GM12878 (cell line): ENCODE measurements around the gene STX1A. TPM values are rescaled to one million over a fixed set of nuclear protein-coding genes. Genes with fewer than 3 reads are reported as not detected.

Experiments used
- ATAC-seq: fragments of 200-7000 bp; cut with Tn5 transposase; 3 replicates; pipeline ENCODE4 v1.9.1; 2020; ENCODE audit warnings: mild to moderate bottlenecking, moderate library complexity
- BruUV-seq: library from RNA; stranded (reverse); fragments of 400-500 nt; replicated peaks from 2 replicates; lab custom pipeline; 2021; lab: Mats Ljungman, UMichigan
- CTCF ChIA-PET: fragments of 300-600 bp; sonication (Branson Sonifier 250); formaldehyde crosslinking; extraction: SDS; loops from one replicate; lab custom pipeline; 2021; ENCODE audit warnings: inconsistent platforms; lab: Yijun Ruan, JAX
- POLR2A ChIA-PET: fragments of 350-600 bp; formaldehyde crosslinking; extraction: SDS; loops from one replicate; lab custom pipeline; 2021; ENCODE audit warnings: inconsistent platforms; lab: Charles Lee
- RAD21 ChIA-PET: fragments of 300-600 bp; sonication (Branson Sonifier 250); formaldehyde crosslinking; loops from one replicate; lab custom pipeline; 2023; ENCODE audit warnings: antibody characterized with exemption; ENCODE audit not compliant: unreplicated experiment; lab: Charles Lee
- SMC1A ChIA-PET: fragments of 300-600 bp; sonication (Branson Sonifier 250); formaldehyde crosslinking; loops from one replicate; lab custom pipeline; 2023; ENCODE audit not compliant: unreplicated experiment, uncharacterized antibody; lab: Charles Lee
- DNase-seq: peaks from one replicate; pipeline ENCODE4 v3.0.0-alpha.2; 2011; ENCODE audit warnings: low read depth, low spot score
- FAIRE-seq: peaks from 3 replicates; lab custom pipeline; 2011; peaks lifted over from hg19 to GRCh38; lab: Jason Lieb, UNC
- H2AFZ ChIP-seq: 2 replicates; pipeline ENCODE4 v1.6.0; 2011; ENCODE audit warnings: low read depth, low read length, control low read depth; ENCODE audit not compliant: control insufficient read depth
- H3K27ac ChIP-seq: 2 replicates; pipeline ENCODE4 v1.5.1; 2011; ENCODE audit warnings: control low read depth; ENCODE audit not compliant: control insufficient read depth, insufficient read depth
- H3K27me3 ChIP-seq, 2 experiments: replicated peaks in 1 of 2; 2 replicates each; pipeline versions ENCODE4 v1.6.0 to v1.6.1; 2011; ENCODE audit warnings: low read length in 1 of 2; ENCODE audit not compliant: control insufficient read depth in 2 of 2, insufficient read depth in 2 of 2
- H3K36me3 ChIP-seq, 2 experiments: 2 replicates each; pipeline ENCODE4 v1.5.1; 2011; ENCODE audit warnings: low read length in 1 of 2; ENCODE audit not compliant: control insufficient read depth in 2 of 2, insufficient read depth in 2 of 2
- H3K4me1 ChIP-seq: 2 replicates; pipeline ENCODE4 v1.6.1; 2011; ENCODE audit warnings: mild to moderate bottlenecking, low read length, moderate library complexity, mixed read lengths; ENCODE audit not compliant: control insufficient read depth, insufficient read depth
- H3K4me2 ChIP-seq: 2 replicates; pipeline ENCODE4 v1.6.0; 2011; ENCODE audit warnings: control low read depth; ENCODE audit not compliant: control insufficient read depth, insufficient read depth
- H3K4me3 ChIP-seq: fragments of 200-600 bp; sonication (generic); 2 replicates; pipeline ENCODE4 v1.5.1; 2016
- H3K79me2 ChIP-seq: 2 replicates; pipeline ENCODE4 v1.6.0; 2011; ENCODE audit warnings: low read length; ENCODE audit not compliant: control insufficient read depth, insufficient read depth
- H3K9ac ChIP-seq: 2 replicates; pipeline ENCODE4 v1.8.0; 2011; ENCODE audit warnings: low read length, control low read depth, mixed read lengths; ENCODE audit not compliant: control insufficient read depth, insufficient read depth
- H3K9me3 ChIP-seq: replicated peaks from 3 replicates; pipeline ENCODE4 v1.5.1; 2011; ENCODE audit warnings: mild to moderate bottlenecking, low read length; ENCODE audit not compliant: control insufficient read depth, insufficient read depth
- H4K20me1 ChIP-seq: 2 replicates; pipeline ENCODE4 v1.6.0; 2011; ENCODE audit not compliant: control insufficient read depth, insufficient read depth
- ATF2 ChIP-seq: IDR thresholded peaks from 2 replicates; pipeline ENCODE4 v1.6.1; 2012; ENCODE audit warnings: low read length, inconsistent platforms
- CEBPB ChIP-seq, 2 experiments: fragments of 150-350 bp in 1 of 2; IDR thresholded peaks; 2 replicates each; pipeline ENCODE4 v1.6.1; 2012 to 2014; ENCODE audit warnings: low read depth in 2 of 2, low read length in 2 of 2, borderline replicate concordance in 1 of 2, inconsistent platforms in 1 of 2
- E2F4 ChIP-seq: IDR thresholded peaks from 2 replicates; pipeline ENCODE4 v1.6.1; 2012; ENCODE audit warnings: low read depth, low read length, improper control_type of control experiment
- FOXK2 ChIP-seq: fragments of 450-650 bp; IDR thresholded peaks from 2 replicates; pipeline ENCODE4 v1.6.1; 2017; ENCODE audit warnings: mild to moderate bottlenecking, moderate library complexity
- KDM1A ChIP-seq: fragments of 200-600 bp; sonication (generic); IDR thresholded peaks from 2 replicates; pipeline ENCODE4 v1.6.1; 2016; ENCODE audit warnings: borderline replicate concordance
- NFIC ChIP-seq: IDR thresholded peaks from 2 replicates; pipeline ENCODE4 v1.6.1; 2012; ENCODE audit warnings: low read depth, mild to moderate bottlenecking, inconsistent platforms, low read length, moderate library complexity
- TCF12 ChIP-seq: IDR thresholded peaks from 2 replicates; pipeline ENCODE4 v1.6.1; 2011; ENCODE audit warnings: low read depth, mild to moderate bottlenecking, low read length
- USF2 ChIP-seq: IDR thresholded peaks from 2 replicates; pipeline ENCODE4 v1.6.1; 2011; ENCODE audit warnings: low read depth, low read length, improper control_type of control experiment, borderline replicate concordance
- YY1 ChIP-seq: IDR thresholded peaks from 2 replicates; pipeline ENCODE4 v1.6.1; 2011; ENCODE audit warnings: low read depth, mild to moderate bottlenecking, low read length
- ZBTB40 ChIP-seq: fragments of 450-650 bp; IDR thresholded peaks from 2 replicates; pipeline ENCODE4 v1.6.1; 2016; ENCODE audit warnings: mild to moderate bottlenecking, moderate library complexity, borderline replicate concordance
- ZNF274 ChIP-seq: IDR thresholded peaks from one replicate; pipeline ENCODE4 v1.8.0; 2011; ENCODE audit not compliant: insufficient read length, insufficient read depth
- ZNF622 ChIP-seq: fragments of 450-650 bp; IDR thresholded peaks from 2 replicates; pipeline ENCODE4 v1.6.1; 2017; ENCODE audit warnings: mild to moderate bottlenecking, inconsistent platforms
- WGBS: methylation state at CpG from one replicate; pipeline ENCODE4 v1.1.6; 2016; ENCODE audit warnings: low lambda C conversion rate; ENCODE audit not compliant: insufficient replicate concordance, insufficient coverage; ENCODE audit errors: missing lambda C conversion rate; 5-methylcytosine and 5-hydroxymethylcytosine counted together
- in situ Hi-C: fragments of 300-500 bp; cut with MboI; formaldehyde crosslinking; loops from 9 replicates; pipeline ENCODE4 v1.14.3; 2018; ENCODE audit warnings: mixed read lengths
- intact Hi-C: fragments of 100-400 bp; cut with micrococcal nuclease; formaldehyde crosslinking; loops from one replicate; pipeline ENCODE4 v1.14.2; 2022; ENCODE audit not compliant: unreplicated experiment
- polyA plus RNA-seq, 11 experiments: library from polyadenylated mRNA; depleted of rRNA in 4 of 11; unstranded in 6 of 11; stranded (reverse) in 5 of 11; fragments of >200 nt; fragmentation: Nextera tagmentation in 4 of 11; fragmentation: Illumina TruSeq in 1 of 11; extraction: Ambion mirVana in 4 of 11; extraction: Trizol in 1 of 11; gene quantifications; 1 replicate in 1 of 11; 2 replicates in 10 of 11; pipeline versions ENCODE4 v1.2.1 to v1.2.3, GENCODE V29; 2011 to 2016; ENCODE audit warnings: inconsistent platforms in 2 of 11, missing spikeins in 2 of 11, low read depth in 1 of 11
- total RNA-seq, 4 experiments: library from RNA; depleted of rRNA in 3 of 4; stranded (reverse); fragments of >200 nt in 3 of 4; fragmentation: Illumina TruSeq in 1 of 4; extraction: Trizol in 1 of 4; gene quantifications; 2 replicates each; pipeline versions ENCODE4 v1.2.1 to v1.2.3, GENCODE V29; 2013 to 2021

The STX1A gene
- total and polyA plus RNA-seq, 10 of the 15 experiments (the other 5 are each of a cell fraction or from before 2014, with no cell fraction given) = 0.15 to 5.3 (median 2.5) TPM

GRCh38 chr7:73708961-73709549 is 10.4 kb downstream of the STX1A start:
- Histone ChIP-seq H3K4me3 (no peak overlapping the region), H3K4me1 (no peaks in the 10 kb centered on the region), H3K27me3 (no peaks in the 10 kb centered on the region), H3K4me2 (no peak overlapping the region), H2AFZ (no peak overlapping the region), H3K9me3 (no peaks in the 10 kb centered on the region), H4K20me1 (no peaks in the 10 kb centered on the region), H3K36me3 (no peaks in the 10 kb centered on the region; a peak in 1 of 4 replicates), H3K9ac (no peak overlapping the region), H3K27ac (no peak overlapping the region), H3K79me2 (no peaks in the 10 kb centered on the region)
- in situ Hi-C loops = no loop called here
- RAD21 ChIA-PET = no interaction called here
- no peak for FAIRE-seq
- SMC1A ChIA-PET = no interaction called here
- ATAC-seq = no peak
- BruUV-seq = no TSS peak
- WGBS = 83% methylated on average over 16 of the region's 16 CpGs
- TF ChIP-seq NFIC = no peak
- TF ChIP-seq FOXK2 = no peak
- no peak for TF ChIP-seq E2F4
- no peak for TF ChIP-seq USF2
- no peak for TF ChIP-seq ZNF274
- no peak for TF ChIP-seq CEBPB (IDR thresholded peaks at IDR 0.05; ENCODE audit: borderline replicate concordance in 1 of 2, low read depth in 2 of 2, low read length in 2 of 2)
- no peak for TF ChIP-seq KDM1A
- no peak for TF ChIP-seq TCF12
- TF ChIP-seq ZBTB40 = no peak
- no peak for TF ChIP-seq ZNF622
- no peak for TF ChIP-seq ATF2
- TF ChIP-seq YY1 = no peak
- intact Hi-C loops = no loop called here
- DNase-seq = no peak
- POLR2A ChIA-PET = no interaction called here
- CTCF ChIA-PET = no interaction called here
